ENCODE data around the gene TMEM63B.

GRCh38 chr6:44132476-44132875 is 5.1 kb downstream of the TMEM63B start:
- TF ChIP-seq CTCF (IDR thresholded peaks at IDR 0.05 in 4 of 5, conservative IDR thresholded peaks at IDR 0.05 in 1 of 5) (no peak), POLR2A (IDR thresholded peaks at IDR 0.05) (no peak)

All from gastrocnemius medialis (tissue), 4 donors.